HG03442 (cell line): Measurements from ENCODE around the gene NRARP.

ENCODE experiments used
- ATAC-seq: cut with Tn5 transposase; IDR thresholded peaks from one replicate; pipeline ENCODE4 v1.9.1; 2021; ENCODE audit warnings: mild to moderate bottlenecking, moderate library complexity; ENCODE audit not compliant: unreplicated experiment

The NRARP gene

DNA sequence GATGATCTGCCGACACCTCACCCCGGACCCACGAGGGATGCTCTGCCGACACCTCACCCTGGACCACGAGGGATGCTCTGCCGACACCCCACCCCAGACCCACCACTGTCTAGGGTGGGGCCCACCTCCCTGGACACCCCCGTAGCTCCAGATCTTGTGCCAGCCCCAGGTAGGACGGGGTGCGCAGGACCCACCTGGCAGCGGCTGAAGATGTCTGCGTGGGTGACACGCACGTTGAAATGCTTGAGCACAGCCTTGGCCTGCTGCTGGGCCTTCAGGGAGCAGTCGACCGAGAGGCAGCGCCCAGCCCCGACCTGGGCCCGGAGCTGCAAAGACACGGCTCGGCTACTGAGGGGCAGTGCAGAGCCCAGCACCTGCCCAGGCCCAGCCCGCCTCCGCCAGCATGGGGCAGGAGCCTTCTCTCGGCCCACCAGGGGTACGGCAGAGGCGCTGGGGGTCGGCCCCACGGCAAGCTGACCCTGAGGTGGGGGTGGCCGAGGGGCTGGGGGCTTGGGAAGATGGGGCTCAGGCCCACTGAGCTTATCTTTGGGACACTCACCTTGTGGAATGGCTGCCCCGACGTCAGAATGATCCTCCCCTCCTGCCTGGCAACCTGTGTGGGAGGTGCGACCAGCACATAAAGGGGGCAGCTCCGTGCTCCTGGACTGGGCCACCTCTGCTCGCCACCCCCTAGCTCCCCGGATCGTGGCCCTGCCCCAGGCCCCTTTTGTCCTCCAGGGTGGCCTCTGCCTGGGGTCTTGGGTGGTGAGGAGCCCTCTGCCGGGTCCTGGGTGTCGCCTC lies 21.7 kb upstream of the NRARP start:
- ATAC-seq: no peak

DNA sequence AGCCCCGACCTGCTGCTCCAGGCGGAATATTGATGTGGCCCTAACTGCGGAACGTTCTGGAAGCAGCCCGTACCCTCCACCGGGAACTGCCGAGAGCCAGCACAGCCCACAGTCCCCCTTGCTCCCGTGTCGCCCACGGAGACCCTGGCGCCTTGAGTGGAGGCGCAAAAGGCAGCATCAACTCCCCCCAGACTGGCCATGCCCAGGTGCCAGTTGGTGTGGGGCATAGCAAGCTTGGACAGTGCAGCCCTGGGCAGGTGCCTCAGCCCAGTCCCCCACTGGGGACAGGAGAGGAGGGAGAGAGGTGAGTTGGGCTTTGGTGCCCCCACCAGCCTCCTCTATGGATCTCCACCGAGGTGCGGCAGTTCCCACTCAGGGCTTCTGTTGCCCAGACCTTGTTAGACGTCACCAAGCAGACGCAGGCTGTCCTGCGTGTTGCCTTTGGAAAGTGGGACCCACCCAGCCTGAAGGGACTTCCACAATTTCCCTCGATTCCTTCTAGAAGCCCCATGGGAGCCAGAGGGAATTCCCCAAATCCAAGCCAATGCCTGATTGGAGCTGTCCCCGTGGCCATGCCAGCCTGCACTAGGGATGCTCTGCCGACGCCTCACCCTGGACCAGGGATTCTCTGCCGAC lies 19.8 kb upstream of the NRARP start:
- ATAC-seq: no peak

GRCh38 chr9:137320555-137321384 lies 18.7 kb upstream of the NRARP start:
- ATAC-seq: no peak

GRCh38 chr9:137319739-137320551 lies 17.9 kb upstream of the NRARP start:
- ATAC-seq: no peak

GRCh38 chr9:137319011-137319738 lies 17.1 kb upstream of the NRARP start:
- ATAC-seq: no peak

- ATAC-seq: no peak
These were observed 16.5 kb upstream of the NRARP start for GRCh38 chr9:137318602-137319001.

DNA sequence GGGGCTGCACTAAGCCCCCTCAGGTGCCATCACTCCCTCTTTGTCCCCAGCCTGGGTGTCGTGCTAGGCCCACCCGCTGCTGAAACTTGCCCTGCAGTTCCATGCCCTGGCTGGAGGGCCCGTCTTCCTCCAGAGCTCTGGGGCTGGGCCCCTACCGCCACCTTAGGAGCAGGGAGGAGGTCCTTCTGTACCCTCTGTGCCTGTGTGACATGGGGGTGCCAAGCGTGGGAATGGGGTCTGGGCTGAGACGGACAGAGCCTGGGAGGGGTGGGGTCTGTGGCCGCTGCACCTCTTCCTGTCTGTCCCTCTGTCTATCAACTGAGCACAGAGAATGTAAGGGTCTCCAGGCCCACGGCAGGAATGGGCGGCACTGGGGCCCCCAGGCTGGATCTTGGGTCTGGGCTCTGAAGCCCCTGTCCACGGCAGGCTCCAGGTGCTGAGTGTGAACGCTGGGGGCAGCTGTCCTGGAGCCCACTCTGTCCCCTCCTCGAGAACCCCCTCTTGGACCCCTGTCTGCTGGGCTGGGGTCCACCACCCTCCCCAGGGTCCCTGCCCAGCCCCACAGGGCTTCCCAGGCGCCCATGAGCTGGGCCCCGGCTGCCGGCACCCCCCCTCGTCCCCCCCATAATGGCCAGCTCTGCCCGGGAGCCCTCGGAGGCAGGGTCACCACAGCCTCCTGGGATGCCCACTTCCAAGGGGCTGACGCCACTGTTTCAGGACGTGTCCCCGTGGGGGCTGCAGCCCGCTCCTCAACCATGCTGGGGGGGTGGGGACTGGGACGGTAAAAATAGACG lies 15.8 kb upstream of the NRARP start:
- no peak for ATAC-seq

DNA sequence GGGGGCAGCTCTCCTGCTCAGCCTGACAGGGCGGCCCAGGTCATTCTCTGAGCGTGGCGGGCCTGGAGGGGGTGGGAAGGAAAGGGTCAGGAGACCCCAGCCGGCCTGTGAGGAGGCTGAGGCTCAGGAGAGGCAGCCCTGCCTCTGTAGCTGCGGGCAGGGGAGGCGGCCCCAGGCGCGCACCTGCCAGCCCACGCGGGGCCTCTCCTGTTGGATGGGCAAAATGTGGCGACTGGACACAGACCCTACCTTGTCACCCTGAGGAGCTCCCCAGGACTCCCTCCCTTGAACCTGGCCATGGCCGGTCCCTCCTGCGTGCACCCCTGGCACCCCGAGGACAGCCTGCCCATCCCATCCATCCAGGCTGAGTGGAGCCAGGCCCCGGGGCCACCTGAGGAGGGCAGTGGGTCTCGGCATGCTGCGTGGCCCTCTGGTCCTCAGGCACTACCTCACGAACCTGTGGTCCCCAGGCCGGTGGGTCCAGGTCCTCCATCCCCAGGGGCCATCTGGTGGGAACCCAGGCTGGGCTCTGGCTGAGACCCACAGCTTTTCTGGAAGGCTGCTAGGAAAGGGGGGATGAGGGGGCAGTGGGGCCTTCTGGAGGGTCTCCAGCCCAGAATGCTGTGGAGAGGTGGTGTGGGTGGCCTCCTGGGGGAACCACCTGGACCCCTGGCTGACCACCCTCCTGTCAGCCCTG lies 15.1 kb upstream of the NRARP start:
- ATAC-seq: no peak

GRCh38 chr9:137316012-137316981 lies 14.2 kb upstream of the NRARP start:
- no peak for ATAC-seq

DNA sequence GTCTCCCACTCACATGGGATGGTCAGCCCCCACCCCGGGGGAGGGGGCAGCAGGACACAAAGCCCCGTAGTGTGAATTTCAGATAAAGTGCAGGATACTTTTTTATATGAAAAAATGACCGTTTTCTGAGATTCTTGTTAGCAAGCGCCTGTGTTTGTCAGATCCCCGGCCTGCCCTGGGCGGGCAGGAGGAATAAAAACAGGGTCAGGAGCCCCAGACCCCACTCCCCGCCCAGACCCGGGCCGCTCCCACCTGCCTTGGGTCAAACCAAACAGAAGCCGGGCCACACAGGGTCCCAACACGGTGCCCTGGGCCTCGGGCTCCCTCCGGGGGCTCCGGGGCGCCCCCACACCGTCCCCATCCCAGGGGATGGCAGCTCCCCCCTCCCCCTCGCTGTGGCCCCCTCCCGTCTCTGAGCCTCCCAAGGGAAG lies 13.5 kb upstream of the NRARP start:
- ATAC-seq: no peak

- ATAC-seq: no peak
These were observed 12.8 kb upstream of the NRARP start for GRCh38 chr9:137314561-137315560.

GRCh38 chr9:137313956-137314560 lies 12.0 kb upstream of the NRARP start:
- ATAC-seq: no peak

GRCh38 chr9:137313326-137313936 lies 11.4 kb upstream of the NRARP start:
- no peak for ATAC-seq

- ATAC-seq: no peak
These were observed 10.8 kb upstream of the NRARP start for GRCh38 chr9:137312852-137313325.
